ENCODE results near the gene KANSL1.
A peak's percentile ranks its signal among the peaks of the same experiment; 100 is the strongest.

Gene KANSL1

GRCh38 chr17:46045639-46046038, 147.6 kb downstream of the KANSL1 start:
- Histone ChIP-seq H4K20me1 (ENCODE audit: low read depth, low read length) (no peaks in the 10 kb centered on the region), H3K4me3 (ENCODE audit: insufficient read depth, low read length, poor library complexity, severe bottlenecking) (no peak overlapping the region), H3F3A (ENCODE audit: insufficient read depth) (0 out of 2 replicates have a peak, but pooled peaks cover 3% of the 10 kb centered on the region), H3K27ac (ENCODE audit: low read depth, low read length) (no peak overlapping the region), H2AFZ (ENCODE audit: low read depth, low read length, severe bottlenecking) (no peak overlapping the region), H3K9me3 (ENCODE audit: insufficient read depth, low read length) (no peaks in the 10 kb centered on the region), H3K79me2 (ENCODE audit: insufficient read depth, low read length) (no peaks in the 10 kb centered on the region), H3K36me3 (ENCODE audit: low read length) (peaks cover 29% of the 10 kb centered on the region; the same call in 1 of the 2 replicates), H3K4me2 (ENCODE audit: low read depth, low read length, poor library complexity, severe bottlenecking) (no peak overlapping the region), H3K9me2 (replicated peaks; ENCODE audit: insufficient read depth, low read length) (no peaks in the 10 kb centered on the region), H3K27me3 (ENCODE audit: low read length) (no peaks in the 10 kb centered on the region), H3K9ac (ENCODE audit: low read length) (no peak overlapping the region)
- TF ChIP-seq EZH2phosphoT487 (conservative IDR thresholded peaks at IDR 0.05; ENCODE audit: low read length) (no peak), CTCF (IDR thresholded peaks at IDR 0.05; ENCODE audit: insufficient read depth, low read length, poor library complexity, severe bottlenecking) (no peak)

GRCh38 chr17:46044989-46045388, 148.2 kb downstream of the KANSL1 start:
- H3F3A ChIP-seq (ENCODE audit: insufficient read depth), result peaks cover 3% of the 10 kb centered on the region; the same call in 1 of the 2 replicates
- no peaks in the 10 kb centered on the region for H3K27me3 ChIP-seq (ENCODE audit: low read length)
- no peaks in the 10 kb centered on the region for H3K9me3 ChIP-seq (ENCODE audit: insufficient read depth, low read length)
- H3K36me3 ChIP-seq (ENCODE audit: low read length), result peaks cover 29% of the 10 kb centered on the region; the same call in 1 of the 2 replicates
- H3K4me2 ChIP-seq (ENCODE audit: low read depth, low read length, poor library complexity, severe bottlenecking), result no peak overlapping the region
- no peaks in the 10 kb centered on the region for H3K9me2 ChIP-seq (replicated peaks; ENCODE audit: insufficient read depth, low read length)
- no peak overlapping the region for H3K27ac ChIP-seq (ENCODE audit: low read depth, low read length)
- no peak overlapping the region for H3K4me3 ChIP-seq (ENCODE audit: insufficient read depth, low read length, poor library complexity, severe bottlenecking)
- H3K79me2 ChIP-seq (ENCODE audit: insufficient read depth, low read length), result no peaks in the 10 kb centered on the region
- no peak overlapping the region for H2AFZ ChIP-seq (ENCODE audit: low read depth, low read length, severe bottlenecking)
- no peak for TF ChIP-seq CTCF (IDR thresholded peaks at IDR 0.05; ENCODE audit: insufficient read depth, low read length, poor library complexity, severe bottlenecking)
- no peak for TF ChIP-seq EZH2phosphoT487 (conservative IDR thresholded peaks at IDR 0.05; ENCODE audit: low read length)
- H4K20me1 ChIP-seq (ENCODE audit: low read depth, low read length), result no peaks in the 10 kb centered on the region
- H3K9ac ChIP-seq (ENCODE audit: low read length), result no peak overlapping the region

- H3K9me3 ChIP-seq (ENCODE audit: insufficient read depth, low read length), result no peaks in the 10 kb centered on the region
- no peaks in the 10 kb centered on the region for H4K20me1 ChIP-seq (ENCODE audit: low read depth, low read length)
- no peak overlapping the region for H3K4me2 ChIP-seq (ENCODE audit: low read depth, low read length, poor library complexity, severe bottlenecking)
- H3K4me3 ChIP-seq (ENCODE audit: insufficient read depth, low read length, poor library complexity, severe bottlenecking), result no peak overlapping the region
- H3K27ac ChIP-seq (ENCODE audit: low read depth, low read length), result no peak overlapping the region
- no peak overlapping the region for H2AFZ ChIP-seq (ENCODE audit: low read depth, low read length, severe bottlenecking)
- H3F3A ChIP-seq (ENCODE audit: insufficient read depth), result peaks cover 3% of the 10 kb centered on the region; the same call in 1 of the 2 replicates
- peak; percentile 73 for TF ChIP-seq CTCF (IDR thresholded peaks at IDR 0.05; ENCODE audit: insufficient read depth, low read length, poor library complexity, severe bottlenecking)
- TF ChIP-seq EZH2phosphoT487 (conservative IDR thresholded peaks at IDR 0.05; ENCODE audit: low read length), result no peak
- H3K36me3 ChIP-seq (ENCODE audit: low read length), result peaks cover 29% of the 10 kb centered on the region; the same call in 1 of the 2 replicates
- H3K9ac ChIP-seq (ENCODE audit: low read length), result no peak overlapping the region
- H3K79me2 ChIP-seq (ENCODE audit: insufficient read depth, low read length), result no peaks in the 10 kb centered on the region
- H3K27me3 ChIP-seq (ENCODE audit: low read length), result no peaks in the 10 kb centered on the region
- H3K9me2 ChIP-seq (replicated peaks; ENCODE audit: insufficient read depth, low read length), result no peaks in the 10 kb centered on the region
Measured at GRCh38 chr17:46044286-46044928, 148.8 kb downstream of the KANSL1 start.

All from SU-DHL-6 (cell line).